ENCODE results near the gene ZBTB7C. TPM values are rescaled to one million over a fixed set of nuclear protein-coding genes. Genes with fewer than 3 reads are reported as not detected.

Gene ZBTB7C
- polyA plus RNA-seq, 1 donor, result 12.8 TPM

DNA sequence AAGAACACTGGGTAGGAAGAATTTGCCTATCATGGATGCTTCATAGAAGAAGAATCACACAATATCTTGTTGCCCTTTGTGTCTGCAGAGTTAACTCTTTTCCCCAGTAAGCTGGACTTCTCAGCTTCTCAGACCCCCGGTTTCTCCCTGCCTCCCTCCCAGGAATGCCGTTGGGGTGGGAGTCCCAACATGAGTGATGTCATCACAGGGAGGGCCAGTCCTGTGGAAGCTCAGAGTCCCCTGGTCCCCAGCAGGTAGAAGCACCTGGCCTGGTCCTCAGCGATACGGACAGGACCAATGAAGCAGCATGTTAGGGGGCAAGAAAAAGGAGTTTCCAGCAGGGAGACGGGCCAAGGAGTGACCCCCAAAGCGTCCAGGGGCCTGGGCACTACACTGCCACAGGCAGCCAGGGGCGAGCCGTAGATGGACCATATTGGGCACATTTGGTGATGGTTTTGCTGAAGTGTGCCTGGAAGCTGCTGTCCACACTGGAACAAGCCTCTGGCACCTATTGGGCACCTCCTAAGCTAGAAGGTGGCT, 242.8 kb downstream of the ZBTB7C start:
- DNase-seq, result no peak

DNA sequence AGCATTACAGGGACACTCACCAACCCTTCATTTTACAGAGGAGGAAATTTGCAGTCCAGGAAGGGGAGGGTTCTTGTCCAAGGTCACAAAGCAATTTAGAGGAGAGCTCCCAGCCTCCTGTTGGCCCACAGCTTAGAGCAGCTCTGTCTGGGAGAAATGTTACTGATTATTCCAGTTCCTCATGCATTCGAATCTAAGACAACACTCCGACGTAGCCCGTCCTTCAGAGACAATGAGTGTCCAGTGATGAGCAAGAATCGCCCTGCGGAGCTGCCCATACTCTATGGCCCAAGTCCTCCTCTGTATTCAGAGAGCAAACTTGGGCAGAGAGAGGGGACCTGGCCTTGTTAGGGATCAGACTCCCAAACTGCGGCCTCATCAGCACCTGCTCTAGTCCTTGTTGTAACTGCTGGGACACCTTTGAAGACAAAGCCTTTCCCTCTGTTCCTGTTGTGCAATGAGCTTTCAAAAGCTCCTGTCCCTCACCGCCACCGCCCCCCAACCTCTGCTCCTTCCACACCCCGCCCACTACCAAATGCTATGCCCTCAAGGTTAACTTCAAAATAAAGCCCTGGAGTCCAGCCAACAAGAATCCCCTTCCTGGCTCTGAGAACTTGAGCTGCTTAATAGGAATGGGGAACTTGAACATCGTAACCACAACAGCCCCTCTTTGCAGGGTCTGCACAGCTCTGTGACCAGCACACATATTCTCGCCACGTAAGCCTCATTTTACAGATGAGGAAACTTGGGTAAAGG, 243.9 kb downstream of the ZBTB7C start:
- DNase-seq, result no peak

DNA sequence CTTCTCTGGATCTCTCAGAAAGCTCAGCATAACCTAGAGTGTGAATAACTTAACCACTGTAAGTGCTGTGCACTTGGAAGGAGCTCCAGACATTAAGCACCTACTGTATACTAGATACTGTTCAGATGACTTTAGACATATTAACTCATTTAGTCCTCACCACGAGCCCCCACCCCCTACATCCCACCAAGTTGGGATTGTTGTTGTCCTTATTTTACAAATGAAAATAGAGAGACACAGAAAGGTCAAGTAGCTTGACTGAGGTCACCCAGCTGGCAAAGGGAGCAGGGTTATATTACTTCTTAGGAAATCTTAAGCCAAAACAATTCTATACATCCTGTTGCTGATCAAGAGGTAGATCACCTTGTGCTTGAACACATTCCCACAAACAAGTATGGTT, 244.5 kb downstream of the ZBTB7C start:
- DNase-seq, result no peak

DNA sequence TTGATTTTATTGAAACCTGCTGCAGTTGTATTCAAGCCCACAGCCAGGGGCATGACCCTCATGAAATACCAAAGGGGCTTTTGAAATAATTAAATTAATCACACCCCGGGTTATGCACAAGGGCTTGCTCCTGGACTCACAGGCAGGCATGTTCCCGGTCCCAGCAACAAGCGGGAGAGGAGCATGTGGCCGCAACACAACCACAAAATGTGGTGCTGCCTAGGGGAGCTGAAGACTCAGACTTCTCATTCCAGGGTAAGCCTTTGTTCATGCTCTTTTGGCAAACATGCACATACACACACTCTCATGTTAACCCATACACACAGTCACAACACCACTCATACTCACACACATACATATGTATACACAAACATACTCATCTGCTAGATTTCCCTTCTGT, 245.1 kb downstream of the ZBTB7C start:
- no peak for DNase-seq

DNA sequence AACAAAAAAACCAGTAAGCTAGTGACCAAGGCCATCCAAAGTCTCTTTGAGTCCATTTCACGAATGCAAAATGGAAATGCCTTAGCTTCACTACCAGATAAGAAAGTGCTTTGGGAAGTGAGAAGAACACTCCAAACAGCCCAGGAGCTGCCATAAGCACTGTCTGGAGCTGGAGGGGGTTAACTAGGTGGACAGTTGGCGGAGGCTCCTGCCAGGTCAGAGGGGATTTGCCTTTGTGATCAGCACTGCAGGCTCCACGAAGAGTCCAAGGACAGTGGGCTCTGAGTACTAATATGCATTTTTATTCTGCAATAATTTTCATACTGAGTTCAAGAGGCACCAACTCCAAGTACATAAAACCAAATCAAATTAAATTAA, 245.5 kb downstream of the ZBTB7C start:
- no peak for DNase-seq

DNA sequence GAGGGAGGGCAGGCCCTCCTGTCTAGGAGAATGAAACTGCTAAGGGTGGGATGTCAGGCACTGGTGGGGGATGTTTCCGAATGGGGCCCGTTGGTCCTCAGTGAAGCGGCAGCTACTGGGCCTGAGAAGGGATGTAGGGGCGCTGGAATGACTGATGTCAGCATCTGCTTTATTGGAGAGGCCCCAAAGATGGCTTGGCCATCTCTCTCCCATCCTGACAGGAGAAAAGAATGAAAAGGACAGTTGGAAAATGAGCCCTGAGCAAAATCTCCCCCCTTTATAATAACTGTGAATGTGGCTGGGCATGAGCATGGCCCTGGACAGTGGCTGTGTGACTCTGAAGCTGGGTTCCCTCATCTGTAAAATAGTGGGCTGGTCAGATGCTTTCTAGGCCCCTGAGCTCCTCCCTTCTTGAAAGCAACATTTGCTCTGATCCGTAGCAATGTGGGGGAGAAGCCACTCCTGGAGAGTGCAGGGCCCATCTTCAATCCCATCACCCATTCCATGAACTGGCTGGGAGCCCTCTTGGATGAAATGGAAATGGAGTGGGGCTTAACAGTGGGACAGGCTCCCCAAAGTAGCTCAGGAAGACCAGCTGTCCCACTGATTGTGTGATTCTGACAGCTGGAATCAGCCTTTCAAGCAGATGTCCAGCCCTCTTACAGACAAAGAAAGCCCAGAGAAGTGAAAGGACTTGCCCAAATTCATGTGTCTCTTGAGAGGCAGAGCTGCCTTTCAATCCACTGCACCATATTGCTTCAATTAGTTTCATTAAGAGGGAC, 246.0 kb downstream of the ZBTB7C start:
- no peak for DNase-seq

DNA sequence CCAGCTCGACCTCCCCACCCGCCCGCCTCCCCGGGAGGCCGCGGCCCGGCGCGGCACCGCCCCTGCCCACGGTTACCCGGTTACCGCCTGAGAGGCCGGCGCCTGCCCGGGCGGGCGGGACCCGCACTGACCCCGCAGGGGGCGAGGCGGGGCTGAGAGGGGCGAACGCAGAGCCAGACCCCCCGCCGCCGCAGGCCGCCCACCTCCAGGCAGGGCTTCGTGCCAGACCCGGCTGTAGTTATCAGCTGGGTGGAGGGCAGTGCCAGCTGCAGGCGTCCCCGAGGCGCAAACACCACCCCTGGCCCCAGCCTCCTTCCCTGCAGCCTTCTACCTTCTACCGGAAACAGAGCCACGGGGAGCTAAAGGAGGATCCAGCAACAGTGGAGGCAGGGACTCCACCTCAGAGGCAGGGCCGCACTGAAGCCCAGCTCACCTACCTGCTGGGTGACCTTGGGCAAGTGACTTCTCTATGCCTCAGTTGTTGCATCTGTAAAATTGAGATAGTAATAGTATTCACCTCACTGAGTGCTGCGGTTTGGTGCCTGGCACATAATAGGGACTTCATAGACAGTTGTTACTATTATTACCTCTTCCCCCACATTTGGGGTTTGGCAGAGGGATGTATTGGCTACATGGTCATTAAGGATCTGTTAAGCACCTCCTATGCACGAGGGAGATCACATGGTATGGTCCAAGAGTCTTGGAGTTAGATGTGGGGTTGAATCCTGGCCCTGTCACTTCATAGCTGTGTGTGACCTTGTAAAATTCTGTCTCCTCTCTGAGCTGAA, 247.1 kb downstream of the ZBTB7C start:
- DNase-seq, result no peak

DNA sequence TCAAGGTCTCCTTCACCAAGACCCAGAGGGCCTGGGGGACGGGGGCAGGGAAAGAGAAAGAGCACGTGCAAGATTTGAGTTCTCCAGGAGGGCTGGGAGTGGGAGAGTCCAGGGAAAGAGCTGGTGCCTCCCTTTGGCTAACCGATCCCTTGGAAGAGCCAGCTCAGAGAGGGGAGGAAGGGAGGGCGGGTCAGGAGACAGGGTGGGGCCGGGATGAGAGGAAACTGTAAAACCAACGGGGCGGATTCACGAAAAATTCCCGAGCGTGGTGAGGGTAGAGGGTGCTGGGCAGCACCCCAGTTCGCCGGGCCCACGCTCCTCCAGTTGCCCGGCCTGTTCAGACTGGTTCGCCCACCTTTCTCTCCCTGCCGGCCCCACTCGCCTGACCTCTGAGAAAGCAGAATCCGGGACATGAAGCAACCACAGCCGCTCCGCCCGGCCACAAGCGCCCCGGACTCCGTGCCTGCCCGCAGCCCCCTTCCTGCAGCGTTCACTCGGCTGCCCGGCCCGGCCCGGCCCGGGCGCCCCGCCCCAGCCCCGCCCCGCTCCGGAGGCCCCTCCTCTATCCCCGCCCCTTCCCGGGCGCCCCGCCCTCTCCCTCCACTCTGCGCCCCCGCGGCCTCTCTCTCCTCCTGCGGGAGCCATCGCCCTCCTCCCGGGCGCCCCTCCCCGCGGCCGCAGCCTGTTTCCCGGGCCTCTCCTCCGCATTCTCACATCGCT, 247.8 kb downstream of the ZBTB7C start:
- peak; percentile 82 for DNase-seq

DNA sequence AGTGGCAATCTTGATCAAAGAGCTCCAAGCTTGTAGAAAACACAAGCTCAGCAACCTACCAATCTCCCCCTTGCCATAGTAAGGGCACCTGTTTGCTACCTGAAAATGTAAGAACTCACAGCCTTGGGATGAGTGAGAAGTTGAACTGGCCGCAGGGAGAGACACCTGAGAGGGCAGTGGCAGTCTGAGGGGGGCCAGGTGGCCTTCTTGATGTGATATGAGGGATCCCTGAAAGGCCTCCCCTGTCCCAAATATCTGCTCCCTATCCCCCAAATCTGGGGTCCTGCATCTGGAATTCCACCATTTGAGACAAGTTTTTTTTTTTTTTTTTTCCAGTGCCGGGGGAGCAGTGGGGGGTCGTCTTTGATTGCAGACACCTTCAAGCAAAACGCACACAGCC, 248.6 kb downstream of the ZBTB7C start:
- no peak for DNase-seq

DNA sequence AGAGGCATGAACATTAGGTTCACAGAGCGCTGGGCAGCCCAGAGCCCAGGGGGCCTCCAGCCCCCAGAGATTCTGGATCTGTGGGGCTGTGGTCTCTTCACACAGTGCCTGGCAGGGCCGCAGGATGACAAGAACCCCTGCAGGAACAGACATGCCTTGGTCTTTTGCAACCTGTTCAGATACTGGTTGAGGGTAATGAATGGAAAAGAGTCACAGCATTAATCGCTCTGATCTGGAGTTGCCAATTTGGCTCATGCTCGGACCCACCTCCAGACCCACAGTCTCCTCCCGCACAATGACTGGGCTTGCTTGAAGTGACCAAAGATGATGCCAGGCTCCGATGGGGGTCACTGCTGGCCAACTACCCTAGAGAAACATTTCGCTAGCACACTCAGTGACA, 249.4 kb downstream of the ZBTB7C start:
- DNase-seq, result no peak

DNA sequence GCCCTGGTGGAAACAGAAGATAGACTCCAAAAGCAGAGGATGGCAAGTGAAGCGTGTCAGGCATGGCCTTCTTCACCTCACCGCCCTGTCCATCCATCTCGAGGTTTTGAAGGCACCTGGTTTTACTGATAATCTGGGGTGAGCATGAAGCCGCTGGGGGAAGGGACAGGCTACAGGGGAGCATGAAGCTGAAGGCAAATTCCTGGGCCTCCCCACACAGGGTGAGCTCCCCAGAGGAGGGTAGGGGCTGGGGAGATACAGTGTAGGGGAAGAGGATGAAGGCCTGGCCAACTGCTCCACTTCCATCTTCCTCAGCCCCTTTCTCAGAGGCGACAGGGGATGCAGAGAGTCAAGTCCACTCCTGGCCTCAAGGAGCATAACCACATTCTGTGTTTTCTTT, 250.5 kb downstream of the ZBTB7C start:
- no peak for DNase-seq

DNA sequence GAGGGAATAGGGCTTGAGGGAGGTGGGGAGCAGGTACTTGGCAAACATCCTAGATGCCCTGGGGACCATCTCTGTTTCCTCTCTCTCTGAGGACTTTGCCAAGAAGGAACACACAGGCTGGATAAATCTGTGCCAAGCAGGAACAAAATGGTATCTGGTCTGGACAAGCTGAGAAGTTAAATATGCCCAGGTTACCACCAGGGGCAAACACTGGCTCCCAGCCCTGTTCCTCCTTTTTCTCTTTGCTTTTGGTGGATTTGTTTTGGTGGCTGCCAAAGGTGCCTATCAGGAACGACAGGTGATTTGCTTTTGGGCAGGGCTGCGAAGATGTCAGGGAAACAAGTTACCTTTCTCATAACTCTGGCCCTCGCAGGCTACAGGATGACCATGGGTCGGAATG, 251.2 kb downstream of the ZBTB7C start:
- no peak for DNase-seq

DNA sequence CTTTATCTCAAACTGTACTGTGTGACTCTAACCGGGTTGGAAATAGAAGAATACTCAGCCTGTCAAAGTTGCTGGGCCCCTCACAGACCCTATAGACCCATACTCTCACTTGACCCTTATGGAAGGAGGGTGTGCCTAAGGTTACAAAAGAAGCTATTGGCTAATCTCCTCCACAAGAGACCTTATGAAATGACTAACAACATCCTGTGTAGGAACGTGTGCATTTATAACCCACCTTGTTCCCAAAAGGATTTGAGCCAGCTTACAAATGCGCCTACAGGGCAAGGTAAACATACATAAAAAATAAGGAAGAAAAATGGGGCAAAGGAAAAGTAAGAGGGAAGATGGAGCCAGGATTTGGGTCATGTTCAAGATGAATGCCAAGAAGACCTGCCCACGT, 253.3 kb downstream of the ZBTB7C start:
- DNase-seq, result no peak

DNA sequence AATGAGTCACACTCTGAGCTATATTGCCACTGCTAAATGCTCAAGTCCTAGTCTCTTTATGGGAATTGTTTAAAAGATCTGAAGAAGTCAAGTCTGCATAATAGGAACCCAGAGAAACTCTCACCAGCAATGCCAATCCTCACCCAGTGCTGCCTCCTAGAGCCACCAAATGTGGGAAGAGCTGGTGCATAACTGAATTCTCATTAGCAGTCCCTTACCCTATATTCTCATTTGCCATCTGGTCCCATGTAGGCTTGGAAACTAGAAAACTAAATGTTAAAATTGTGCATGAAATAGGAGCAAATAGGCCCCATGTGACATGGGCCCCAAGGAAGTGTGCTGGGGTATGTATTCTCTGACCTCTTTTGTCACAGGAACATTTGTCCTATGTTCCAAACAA, 254.4 kb downstream of the ZBTB7C start:
- DNase-seq, result no peak

DNA sequence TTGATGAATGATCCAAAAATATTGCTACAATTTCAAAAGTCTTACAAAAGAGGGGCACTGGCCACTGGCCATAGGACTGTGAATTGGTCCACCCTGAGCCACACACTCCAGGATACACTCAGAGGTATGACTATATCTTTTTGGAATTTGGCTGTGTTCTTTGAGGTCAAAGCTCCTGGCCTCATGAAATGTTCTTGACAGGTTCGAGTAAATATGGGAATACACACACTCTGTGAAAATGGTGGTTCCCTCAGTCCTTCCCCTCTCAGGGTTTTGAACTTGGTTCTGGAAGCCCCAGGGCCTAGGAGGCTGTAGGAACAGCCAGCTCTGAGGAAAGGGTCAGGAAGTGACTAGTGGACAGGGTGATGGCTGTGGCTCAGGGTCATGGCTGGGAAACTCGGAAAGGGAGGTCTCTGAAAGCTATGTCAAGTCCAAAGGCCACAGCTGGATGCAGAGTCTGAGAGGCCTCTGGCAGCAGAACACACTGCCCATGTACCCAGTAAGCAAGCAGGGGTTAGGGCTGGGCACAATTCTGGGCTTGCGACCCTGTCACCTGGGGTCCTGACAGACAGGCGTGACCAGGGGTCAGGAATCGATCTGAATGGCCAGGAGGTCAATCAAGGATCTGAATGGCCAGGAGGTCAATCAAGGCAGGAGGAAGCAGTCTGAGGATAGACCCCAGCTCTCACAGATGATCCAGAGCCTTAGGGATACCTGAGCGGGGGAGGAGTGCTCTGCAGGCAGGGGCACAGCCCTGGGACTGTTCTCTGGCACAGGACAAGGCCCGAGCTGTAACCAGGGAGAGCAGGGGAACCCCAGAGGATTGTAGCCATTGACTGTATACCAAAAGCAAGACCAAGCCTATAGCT, 255.3 kb downstream of the ZBTB7C start:
- DNase-seq, result no peak

DNA sequence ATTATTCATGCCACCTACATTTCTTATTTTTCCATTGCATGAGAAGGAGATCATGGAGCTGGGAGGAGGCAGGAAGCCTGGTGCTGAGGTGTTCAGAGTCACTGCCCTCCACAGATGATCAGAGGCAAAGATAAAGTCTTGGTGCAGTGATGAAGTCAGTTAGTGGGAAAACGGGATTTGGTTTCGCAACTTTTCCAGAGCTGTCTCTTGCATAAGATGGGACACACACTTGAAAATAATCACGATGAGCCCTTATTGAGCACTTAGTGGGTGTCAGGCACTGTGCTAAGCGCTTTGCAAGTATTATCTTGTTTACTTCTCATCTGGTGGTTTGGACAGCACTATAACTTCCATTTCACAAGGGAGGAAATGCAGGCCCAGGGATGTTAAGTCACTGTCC, 256.6 kb downstream of the ZBTB7C start:
- no peak for DNase-seq

DNA sequence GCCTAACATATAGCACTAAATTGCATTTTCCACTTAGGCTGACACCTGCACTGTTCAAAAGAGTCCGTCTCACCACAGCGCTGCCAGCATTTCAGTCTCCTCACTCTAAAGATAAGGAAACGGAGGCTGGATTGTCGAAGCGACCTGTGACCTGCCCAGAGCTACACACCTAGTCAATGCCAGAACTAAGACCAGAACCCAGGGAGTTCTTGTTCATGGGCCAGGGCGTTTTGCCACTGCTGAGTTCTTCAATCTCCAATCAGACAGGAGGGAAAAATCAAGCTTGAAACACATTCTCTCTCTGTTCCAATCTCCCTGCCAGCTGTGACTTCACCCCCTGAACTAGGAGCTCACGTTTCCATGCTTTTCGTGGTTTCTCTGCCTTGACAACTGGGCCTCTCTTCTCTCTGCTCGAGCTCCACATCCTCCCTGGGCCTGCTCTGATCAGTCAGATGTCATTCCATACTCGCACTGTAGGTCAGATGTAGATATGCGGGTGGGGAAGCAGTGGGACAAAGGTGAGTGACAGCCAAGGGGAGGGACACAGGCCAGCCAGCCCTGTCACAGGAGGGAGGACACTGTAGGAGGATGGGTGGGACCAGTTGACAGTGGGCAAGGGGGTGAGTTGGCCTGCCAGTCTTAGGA, 257.6 kb downstream of the ZBTB7C start:
- DNase-seq, result no peak

DNA sequence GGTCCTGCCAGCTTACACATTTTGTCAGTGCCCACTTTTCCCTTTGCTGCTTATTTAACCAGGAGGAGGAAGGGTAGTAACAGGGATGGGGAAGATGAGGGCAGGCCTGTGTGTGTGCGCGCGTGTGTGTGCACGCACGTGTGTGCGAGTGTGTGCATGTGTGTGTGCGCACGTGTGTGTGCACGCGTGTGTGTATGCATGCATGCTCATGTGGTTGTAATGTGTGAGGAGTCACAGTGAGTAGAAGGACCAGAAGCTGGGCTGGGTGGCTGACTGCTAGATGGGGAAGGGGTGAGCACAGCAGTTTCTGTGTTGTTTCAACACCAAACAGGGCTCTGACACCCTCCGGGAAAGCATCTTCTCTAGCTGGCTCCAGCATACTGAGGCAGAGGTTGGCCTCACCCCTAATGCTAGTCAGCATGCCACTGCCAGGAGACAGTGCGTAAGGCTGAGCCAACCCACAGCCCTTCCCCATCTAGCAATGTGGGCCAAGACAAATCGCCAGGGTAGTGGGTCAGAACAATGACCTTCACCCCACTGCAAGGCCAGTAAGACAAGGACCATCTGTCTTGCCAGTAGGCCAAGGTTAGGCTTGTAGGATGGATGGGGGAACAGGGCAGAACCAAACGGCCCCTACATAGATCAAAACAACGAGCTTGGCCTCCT, 260.0 kb downstream of the ZBTB7C start:
- no peak for DNase-seq

DNA sequence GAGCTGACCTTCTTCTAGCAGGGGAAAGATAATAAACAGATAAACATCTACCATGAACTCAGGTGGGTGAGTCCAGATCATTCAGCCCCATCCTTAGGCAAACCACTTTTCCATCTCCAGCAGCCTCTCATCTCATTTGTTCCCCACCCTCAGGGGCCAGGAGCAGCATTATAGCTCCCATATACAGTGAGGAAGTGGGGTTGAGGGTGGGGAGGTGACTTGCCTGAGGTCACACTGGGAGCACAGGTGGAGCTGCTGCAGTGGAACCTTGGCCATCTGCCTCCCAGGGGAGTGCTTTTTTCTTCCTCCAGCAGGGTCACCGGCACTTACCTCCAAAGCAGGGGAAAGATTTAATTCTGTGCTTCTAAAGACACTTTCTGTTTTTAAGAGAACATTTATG, 266.2 kb downstream of the ZBTB7C start:
- no peak for DNase-seq

DNA sequence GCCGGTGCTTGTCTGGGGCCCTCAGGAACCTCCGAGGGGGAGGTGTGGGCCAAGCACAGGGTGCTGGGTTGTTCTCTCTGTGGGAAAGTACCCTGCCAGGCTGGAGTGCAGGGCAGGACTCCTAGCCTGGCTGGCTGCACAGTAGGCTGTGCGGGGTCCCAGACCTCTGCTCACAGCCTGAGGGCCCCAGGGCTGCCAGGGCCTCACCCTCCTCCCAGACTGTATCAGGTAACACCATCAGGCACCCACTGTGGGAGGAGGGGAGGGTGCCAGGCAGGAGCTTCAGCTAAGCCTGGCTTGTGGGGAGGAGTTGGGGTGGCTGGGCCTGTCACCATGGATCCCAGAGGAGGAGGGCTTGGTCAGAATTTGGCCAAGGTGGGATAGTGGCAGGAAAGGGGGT, 266.8 kb downstream of the ZBTB7C start:
- DNase-seq, result no peak
